GM21529 (cell line): ENCODE results near the gene RNF182.
"Not testable (repeated sequence)": the region's sequence is repeated elsewhere in the genome, so short reads cannot be mapped to it uniquely, and the experiment has no call there.

Experiments used
- ATAC-seq: cut with Tn5 transposase; IDR thresholded peaks from one replicate; pipeline ENCODE4 v1.9.1; 2021; ENCODE audit not compliant: unreplicated experiment

RNF182 gene

DNA sequence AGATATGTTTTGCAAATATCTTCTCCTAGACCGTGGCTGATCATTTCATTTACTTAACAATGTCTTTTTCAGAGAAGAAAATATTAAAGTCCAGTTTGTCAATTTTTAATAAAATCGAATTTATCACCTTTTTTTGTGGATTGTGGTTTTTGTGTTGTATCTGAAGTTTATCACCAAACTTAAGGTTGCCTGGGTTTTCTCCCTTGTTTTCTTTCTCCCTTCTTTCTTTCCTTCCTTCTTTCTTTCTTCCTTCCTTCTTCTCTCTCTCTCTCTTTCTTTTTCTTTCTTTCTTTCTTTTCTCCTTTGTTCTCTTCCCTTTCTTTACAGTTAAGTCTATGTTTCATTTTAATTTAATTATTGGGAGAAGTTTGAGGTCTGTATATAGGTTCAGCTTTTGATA is 68.7 kb downstream of the RNF182 start:
- ATAC-seq: no peak

DNA sequence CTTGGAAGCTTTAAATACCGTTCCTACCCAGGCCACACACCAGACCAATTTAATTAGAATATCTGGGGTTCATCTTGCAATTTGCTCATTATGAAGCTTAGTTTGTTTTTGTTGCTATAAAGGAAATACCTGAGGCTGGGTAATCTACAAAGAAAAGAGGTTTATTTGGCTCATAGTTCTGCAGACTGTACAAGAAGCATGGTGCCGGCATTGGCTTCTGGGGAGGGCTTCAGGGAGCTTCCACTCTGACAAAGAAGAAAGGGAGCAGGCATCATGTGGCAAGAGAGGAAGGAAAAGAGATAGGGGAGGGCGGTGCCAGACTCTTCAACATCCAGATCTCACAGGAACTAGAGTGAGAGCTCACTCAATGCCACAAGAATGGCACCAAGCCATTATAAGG is 73.6 kb downstream of the RNF182 start:
- ATAC-seq: no peak

GRCh38 chr6:14000901-14001300 is 76.1 kb downstream of the RNF182 start:
- no peak for ATAC-seq

DNA sequence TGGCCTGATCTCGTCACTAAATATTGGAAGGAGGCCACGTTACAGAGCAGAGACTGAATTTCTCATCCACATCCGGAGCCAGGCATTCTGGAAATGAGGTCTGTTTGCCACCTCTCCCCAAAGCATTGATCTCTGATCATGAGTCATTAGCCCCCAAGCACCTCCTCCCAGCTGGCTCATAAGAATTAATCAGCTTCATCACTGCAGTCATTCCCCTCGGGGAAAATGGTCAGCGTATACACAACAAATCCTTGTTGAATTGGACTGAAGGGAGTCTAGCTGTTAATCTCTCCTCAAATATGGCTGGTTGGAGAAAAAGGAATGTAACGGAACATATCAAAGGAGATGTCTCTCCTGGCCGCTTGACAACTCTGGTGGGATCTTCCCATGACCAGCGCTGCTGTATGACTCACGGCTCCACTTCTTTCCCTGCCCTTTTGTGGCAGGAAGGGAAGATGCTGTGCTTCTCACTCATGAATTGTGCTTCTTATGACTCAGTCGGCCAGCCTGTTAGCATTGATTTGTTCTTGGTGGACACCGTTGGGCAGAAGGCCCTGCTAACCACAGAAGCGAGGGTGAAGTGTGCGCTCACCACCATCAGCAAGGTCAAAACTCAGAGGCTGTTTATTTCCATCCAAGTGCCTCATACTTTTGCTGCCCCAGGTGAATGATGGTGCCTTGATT is 76.7 kb downstream of the RNF182 start:
- no peak for ATAC-seq

DNA sequence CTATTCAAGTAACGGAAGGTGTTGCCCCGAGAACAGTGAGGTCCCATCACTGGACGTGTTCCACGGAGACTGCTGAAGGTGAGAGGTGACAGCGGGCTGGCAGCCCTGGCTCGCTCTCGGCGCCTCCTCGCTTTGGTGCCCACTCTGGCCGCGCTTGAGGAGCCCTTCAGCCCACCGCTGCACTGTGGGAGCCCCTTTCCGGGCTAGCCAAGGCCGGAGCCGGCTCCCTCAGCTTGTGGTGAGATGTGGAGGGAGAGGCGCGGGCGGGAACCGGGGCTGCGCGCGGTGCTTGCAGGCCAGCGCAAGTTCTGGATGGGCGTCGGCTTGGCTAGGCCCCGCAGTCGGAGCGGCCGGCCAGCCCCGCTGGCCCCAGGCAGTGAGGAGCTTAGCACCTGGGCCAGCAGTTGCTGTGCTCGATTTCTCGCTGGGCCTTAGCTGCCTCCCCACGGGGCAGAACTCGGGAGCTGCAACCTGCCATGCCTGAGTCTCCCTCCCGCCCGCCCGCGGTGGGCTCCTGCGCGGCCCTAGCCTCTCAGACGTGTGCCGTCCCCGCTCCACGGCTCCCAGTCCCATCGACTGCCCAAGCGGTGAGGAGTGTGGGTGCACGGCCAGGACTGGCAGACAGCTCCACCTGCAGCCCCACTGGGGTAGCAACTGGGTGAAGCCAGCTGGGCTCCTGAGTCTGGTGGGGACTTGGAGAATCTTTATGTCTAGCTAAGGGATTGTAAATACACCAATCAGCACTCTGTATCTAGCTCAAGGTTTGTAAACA is 77.6 kb downstream of the RNF182 start:
- no peak for ATAC-seq

GRCh38 chr6:14004258-14004657 is 79.5 kb downstream of the RNF182 start:
- ATAC-seq: no peak

GRCh38 chr6:14008809-14009208 is 84.1 kb downstream of the RNF182 start:
- ATAC-seq: no peak

- ATAC-seq: no peak
Measured at GRCh38 chr6:14009431-14009830, 84.7 kb downstream of the RNF182 start.

DNA sequence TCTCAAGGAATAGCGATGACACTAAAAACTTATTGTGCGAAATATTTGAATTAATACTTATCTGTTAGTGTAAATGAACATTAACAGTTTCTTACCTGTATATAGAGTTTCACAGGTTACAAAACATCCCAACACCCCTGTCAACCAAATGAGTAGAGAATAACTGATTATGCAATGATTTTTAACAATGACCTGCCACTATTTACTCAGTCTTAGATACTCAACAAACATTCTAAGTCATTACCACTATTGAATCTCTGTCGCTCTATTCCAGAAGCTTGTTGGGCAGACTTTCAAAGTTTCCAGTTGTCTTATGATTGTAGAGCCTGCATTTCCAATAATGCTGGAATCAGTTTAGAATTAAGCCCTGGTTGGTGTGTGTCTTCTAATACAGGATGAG is 85.5 kb downstream of the RNF182 start:
- ATAC-seq: no peak

DNA sequence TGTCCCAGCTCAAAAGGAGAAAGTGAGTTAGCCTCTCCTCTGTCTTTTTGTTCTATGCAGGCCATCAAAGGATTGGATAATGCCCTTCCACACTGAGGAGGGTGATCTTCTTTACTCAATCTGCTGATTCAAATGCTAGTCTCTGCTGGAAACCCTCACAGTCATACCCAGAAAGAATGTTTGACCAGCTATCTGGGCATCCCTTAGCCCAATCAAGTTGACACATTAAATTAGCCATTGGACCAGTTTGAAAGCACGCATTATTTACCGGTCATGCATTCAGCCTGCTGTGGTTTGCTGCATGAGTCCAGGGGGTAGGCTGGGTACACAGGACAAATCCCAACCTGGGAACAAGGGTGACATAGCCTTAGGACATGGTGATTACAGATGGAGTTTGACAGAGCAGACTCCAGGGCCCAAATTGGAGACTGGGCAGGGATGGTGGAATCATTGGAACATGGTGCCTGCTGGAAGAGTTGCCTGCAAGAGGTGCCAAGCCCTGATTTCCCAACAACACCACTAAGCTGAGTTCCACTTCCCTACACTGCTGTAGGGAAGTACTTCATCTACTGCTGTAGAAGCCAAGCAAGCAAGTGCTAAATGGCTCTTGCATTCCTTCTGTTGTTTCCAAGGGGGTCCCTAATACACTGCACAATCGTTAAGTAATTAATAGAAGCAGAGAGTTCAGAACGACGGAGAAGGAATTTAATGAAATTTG is 87.7 kb downstream of the RNF182 start:
- no peak for ATAC-seq

DNA sequence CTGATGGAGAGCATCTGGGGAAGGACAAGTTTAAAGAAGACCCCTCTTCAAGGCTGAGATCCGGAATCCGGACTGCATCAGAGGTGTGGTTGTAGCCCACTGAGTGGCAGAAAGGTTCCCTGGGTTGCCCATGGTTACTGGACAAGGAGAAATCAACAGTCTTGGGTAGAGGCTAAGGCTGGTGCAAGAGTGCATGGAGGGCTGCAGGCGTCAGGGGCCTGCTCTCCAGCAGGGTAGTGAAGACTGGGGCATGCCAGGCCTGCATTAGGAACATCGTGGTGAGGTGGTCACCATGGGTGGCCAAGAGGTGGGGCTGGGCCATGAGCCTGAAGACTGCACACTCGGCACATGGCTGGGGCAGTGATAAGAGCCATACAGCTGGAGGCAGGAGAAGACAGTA is 91.2 kb downstream of the RNF182 start:
- no peak for ATAC-seq

- no peak for ATAC-seq
Measured at GRCh38 chr6:14016432-14016831, 91.7 kb downstream of the RNF182 start.

DNA sequence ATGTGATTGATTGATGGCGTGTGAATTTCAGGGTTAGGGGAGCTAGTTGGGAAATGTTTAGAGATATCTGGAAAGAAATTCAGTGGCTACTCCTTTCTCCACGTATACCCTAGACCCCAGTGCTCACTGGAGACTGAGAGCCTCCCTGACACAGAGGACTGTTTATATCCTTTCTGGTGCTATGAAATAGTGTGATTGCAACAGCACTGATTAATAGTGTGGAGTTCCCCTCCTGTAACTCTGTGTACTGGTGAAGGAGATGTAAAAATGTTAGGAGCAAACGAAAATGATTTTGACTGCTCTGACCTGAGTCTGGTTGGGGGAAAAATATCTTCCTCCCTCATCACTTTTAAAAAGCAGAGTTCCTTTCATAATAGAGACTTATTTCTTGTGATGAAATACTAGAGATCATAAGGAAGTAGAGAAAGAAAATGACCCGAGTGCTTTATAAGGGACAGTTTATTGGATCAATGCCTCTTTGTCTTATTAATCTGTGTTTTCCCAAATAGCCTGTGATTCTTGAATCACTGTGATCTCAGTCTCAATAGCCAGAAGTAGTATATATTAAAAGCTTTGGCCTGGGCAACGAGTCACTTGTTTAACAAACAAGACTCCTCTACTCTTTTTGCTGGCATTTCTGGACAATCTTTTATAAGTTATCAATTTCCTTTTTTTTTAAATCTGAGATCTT is 92.3 kb downstream of the RNF182 start:
- no peak for ATAC-seq

DNA sequence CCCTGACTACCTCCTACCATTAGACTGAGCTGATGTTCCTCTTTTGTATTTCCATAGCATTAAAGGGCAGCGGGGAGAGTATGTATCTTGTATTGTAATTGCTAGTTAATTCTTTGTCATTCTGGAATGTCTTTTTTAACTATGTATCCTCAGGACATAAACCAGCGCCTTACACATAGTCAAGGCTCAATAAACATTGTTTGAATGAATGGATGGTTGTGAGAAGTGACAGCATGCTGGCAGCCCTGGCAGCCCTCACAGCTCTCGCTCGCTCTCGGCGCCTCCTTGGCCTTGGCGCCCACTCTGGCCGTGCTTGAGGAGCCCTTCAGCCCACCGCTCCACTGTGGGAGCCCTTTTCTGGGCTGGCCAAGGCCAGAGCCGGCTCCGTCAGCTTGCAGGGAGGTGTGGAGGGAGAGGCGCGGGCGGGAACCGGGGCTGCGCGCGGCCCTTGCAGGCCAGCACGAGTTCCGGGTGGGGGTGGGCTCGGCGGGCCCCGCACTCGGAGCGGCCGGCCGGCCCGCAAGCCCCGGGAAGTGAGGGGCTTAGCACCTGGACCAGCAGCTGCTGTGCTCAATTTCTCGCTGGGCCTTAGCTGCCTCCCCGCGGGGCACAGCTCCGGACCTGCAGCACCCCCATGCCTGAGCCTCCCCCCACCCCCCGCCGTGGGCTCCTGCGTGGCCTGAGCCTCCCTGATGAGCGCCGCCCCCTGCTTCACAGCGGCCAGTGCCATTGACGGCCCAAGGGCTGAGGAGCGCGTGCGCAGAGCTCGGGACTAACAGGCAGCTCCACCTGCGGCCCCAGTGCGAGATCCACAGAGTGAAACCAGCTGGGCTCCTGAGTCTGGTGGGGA is 93.1 kb downstream of the RNF182 start:
- ATAC-seq: no peak

DNA sequence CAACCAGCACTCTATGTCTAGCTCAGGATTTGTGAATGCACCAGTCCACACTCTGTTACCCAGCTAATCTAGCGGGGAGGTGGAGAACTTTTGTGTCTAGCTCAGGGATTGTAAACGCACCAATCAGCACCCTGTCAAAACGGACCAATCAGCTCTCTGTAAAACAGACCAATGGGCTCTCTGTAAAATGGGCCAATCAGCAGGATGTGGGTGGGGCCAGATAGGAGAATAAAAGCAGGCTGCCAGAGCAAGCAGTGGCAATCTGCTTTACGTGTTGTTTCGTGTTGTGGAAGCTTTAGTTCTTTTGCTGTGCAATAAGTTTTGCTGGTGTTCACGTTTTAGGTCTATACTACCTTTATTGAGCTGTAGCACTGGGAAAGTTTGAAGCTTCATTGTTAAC is 93.8 kb downstream of the RNF182 start:
- not testable (repeated sequence) for ATAC-seq

GRCh38 chr6:14020551-14020950 is 95.8 kb downstream of the RNF182 start:
- ATAC-seq: no peak

GRCh38 chr6:14021449-14021848 is 96.7 kb downstream of the RNF182 start:
- ATAC-seq: no peak

- ATAC-seq: no peak
Measured at GRCh38 chr6:14022673-14023072, 97.9 kb downstream of the RNF182 start.

- no peak for ATAC-seq
Measured at GRCh38 chr6:14023855-14024254, 99.1 kb downstream of the RNF182 start.

GRCh38 chr6:14025160-14025559 is 100.4 kb downstream of the RNF182 start:
- no peak for ATAC-seq
